LNCAP (cell line): ENCODE measurements around the gene MYOM3.

Experiments used
- TF ChIP-seq, protein P1 (sequence below): fragments of 450-650 bp; IDR thresholded peaks from 2 replicates; pipeline ENCODE4 v1.5.1; 2017; ENCODE audit warnings: mild to moderate bottlenecking

MYOM3 gene

DNA sequence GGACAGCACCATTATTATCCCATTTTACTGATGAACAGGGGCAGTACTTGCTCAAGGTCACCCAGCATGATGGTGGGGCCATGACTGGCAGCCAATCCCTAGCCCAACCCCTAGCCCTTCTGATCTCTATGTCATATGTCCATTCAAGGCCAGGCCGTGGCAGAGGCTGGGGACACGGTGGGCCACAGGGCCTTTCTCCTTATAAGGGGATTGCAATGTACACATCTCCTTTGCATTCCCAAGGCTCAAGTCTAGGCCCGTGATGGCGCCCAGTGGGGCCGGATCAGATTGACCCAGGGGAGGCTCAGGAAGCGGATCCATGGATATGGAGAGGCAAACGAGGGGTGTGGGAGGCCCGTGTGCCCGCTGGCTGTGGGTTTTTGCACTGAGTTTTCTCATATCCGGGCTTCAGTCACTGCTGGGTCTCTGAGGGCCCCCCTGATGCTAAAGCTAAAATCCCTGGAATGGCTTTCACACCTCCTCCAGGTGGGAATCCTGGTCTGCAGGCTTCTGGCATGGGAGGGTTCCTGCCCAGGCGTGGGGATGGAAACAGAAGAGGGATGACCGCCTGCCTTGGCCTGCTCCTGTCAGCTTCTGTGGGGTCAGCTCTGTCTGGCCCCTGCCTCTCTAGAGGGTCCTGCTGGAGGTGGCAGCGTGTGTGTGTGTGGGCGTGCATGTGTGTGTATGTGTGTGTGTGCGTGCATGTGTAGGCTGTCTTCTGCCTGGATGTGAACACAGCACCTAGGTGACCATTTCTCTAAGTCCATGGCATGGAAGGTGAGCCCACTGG is 2.1 kb downstream of the MYOM3 start:
- TF ChIP-seq, protein P1, sequence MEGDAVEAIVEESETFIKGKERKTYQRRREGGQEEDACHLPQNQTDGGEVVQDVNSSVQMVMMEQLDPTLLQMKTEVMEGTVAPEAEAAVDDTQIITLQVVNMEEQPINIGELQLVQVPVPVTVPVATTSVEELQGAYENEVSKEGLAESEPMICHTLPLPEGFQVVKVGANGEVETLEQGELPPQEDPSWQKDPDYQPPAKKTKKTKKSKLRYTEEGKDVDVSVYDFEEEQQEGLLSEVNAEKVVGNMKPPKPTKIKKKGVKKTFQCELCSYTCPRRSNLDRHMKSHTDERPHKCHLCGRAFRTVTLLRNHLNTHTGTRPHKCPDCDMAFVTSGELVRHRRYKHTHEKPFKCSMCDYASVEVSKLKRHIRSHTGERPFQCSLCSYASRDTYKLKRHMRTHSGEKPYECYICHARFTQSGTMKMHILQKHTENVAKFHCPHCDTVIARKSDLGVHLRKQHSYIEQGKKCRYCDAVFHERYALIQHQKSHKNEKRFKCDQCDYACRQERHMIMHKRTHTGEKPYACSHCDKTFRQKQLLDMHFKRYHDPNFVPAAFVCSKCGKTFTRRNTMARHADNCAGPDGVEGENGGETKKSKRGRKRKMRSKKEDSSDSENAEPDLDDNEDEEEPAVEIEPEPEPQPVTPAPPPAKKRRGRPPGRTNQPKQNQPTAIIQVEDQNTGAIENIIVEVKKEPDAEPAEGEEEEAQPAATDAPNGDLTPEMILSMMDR, result no peak

DNA sequence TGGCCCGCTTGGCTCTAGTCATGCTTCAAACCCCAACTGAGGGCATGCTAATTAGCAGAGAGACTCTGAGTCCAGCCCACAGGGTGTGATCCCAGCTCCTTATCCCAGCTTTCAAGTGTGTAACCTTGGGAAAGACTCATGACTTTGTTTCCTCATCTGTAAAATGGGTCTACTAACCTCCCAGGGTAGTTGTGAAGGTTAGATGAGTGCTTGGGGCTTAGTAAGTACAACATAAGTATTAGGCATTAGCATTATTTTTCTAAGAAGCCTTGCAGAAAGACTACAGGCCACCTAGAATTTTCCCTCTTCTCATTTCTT is 2.8 kb downstream of the MYOM3 start:
- TF ChIP-seq, protein P1, result no peak

DNA sequence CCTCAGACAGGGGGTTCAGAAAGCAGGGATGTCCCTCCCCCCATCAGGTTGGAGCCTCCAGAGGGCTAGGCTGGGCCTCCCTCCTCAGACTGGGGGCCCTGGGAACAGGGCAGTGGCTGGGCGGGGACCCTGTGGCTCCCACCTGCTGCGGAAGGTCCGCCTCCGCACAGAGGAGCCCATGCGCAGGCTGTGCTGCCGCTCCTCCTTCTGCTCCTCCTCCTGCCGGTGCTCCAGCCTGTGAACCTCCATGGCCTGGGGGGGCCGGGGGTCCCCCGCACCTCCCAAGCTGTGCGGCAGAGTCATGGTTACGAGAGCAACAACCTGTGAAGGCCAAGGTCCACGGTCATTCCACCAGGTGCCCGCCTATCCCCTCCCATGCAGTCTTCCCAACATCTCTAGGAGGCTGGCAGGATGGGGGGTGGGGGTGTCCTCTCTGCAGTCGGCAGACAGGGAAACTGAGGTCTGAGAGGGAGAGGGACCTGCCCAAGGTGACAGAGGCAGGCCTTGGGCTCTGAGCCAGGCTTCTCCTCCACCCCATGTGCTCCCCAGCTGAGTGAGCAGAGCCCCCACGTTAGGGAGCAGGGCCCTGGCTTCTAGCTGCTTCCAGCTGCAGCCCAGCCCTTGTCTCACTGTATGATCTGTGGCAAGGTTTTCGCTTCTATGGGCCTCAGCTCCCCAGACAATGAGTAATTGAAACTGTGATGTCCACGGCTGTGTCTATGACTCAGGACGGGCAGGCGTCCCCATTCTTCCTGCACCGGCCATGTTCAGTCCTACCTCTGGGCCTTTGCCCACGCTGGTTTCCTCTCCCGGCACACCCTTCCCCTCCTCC is 3.4 kb downstream of the MYOM3 start:
- TF ChIP-seq, protein P1, result no peak

DNA sequence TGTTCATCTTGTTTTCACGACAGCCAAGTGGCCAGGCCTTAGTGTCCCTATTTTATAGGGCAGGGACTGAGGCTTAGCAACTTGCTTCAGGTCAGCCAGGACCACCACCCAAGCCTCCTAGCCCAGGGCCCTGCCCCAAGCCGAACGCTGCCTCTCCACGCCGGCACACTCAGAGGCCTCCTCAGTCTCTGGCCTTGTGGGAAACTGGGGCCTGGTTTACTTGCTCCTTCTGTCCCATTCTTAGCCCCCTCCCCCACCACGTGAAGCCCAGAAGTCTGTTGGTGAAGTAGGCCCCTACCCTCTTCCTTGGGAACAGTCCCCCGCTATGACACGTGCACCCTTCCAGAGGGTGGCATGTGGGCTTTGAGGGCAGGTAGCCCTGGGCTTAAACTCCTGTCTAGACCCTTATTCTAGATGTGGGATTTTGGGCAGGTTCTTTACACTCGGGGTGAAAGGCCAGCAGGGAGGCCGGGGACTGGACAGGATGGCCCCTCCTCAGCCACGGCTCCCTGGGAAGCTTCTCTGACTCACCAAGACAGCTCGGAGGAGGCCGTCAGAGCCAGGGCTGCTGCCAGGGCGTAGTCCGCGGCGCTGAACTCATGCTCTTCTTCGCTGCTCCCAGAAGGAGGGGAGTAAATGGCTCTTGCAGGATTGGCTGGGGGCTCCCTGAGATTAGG is 4.3 kb downstream of the MYOM3 start:
- TF ChIP-seq, protein P1, result no peak

DNA sequence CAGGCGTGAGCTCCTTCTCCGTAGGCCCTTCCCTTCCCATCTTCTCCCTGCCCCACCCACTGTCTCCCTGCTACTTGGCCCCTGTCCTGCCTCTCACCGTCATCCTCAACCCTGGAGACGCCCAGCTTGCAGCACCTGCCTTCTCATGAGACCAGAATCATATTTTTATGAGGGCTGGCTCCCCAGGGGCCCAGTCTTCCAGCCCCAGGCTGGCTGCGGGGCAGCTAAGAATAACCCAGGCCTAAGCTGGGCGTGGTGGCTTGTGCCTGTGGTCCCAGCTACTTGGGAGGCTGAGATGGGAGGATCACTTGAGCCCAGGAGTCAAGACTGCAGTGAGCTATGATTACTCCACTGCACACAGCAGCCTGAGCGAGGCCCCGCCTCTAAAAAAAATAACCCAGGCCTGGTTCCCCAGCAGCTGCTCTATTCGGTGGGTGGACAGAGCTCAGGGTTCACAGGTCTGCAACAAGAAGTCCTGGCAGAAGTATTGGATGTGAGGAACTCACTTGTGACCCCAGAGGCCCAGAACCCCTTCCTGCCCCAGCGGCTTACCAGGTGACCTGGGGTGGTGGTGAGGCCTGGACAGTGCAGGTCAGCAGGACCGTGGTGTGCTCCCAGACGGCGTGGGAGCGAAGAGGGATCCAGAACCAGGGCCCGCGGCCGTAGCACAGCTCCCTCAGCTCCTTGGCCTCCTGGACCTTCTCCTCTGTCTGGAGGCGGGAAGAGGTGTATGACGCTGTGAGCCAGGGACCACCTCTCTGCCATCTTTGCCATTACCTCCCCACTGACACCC is 6.4 kb downstream of the MYOM3 start:
- TF ChIP-seq, protein P1, result no peak

DNA sequence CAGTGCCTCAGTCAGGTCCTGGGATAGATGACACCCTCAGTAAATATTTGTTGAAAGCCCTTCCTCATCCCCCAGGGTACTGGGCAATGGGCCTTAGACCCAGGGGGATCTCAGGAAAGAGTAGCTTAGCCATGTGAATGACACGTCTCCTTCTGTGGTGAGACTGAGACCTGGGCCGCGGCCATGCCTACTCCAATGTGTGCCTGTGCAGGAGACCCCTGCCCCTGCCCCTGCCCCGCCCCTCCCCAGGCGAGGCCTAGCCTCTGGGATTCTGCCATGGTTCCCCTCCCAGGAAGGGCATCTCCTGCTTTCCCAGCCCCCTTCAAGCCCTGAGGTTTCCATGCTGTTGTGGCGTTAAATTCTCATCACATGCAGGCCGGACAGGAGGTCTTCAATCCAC is 7.1 kb downstream of the MYOM3 start:
- TF ChIP-seq, protein P1, result no peak

DNA sequence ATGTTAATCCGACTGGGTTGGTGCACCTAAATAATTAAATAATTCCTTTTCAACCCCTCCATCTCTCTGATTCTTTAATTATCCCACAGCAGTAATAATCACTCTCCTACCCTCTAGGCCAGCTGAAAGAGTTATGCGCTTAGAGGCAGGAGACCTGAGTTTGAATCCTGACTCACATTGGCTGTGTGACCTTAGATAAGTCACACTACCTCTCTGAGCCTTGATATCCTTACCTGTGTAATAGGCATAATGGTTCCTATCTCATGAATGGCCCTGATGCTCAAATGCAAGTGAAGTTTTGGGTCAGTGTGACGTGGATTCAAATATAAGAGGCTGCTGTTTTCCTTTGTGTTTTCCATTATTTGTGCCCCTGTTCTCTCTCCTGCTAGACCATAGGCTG is 8.1 kb downstream of the MYOM3 start:
- TF ChIP-seq, protein P1, result no peak
